Stimulated activated CD8-positive, alpha-beta memory T cell treated with anti-CD3 and anti-CD28 coated beads, Interleukin-4, amount 100 ng/mL, for 1 hour (primary cell): Measurements from ENCODE around the gene DLG2.
"Not testable (repeated sequence)": the region's sequence is repeated elsewhere in the genome, so short reads cannot be mapped to it uniquely, and the experiment has no call there.

Experiments used
- DNase-seq, 2 donors: peaks; one replicate each; pipeline ENCODE4 v3.0.0-alpha.2; 2020; ENCODE audit warnings: low read depth in 2 of 2, low spot score in 1 of 2

The DLG2 gene

DNA sequence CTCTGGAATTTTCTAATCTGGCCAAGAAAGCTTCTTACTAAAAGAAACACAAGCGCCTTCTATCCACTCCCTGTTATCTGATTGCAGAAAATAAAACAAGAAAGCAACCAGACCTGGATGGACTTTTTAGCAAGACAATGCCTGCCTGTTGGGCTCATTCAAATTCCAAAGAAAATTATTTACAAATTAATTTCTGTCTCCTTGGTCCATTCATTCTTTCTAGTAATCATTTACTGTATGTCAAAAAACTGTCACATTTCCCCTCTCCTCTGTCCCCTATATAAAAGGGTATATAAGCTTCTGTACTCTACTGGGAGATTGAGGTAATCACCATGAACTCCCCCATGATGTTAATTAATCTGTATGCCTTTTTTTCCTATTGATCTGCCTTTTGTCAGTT is 279.9 kb downstream of the DLG2 start:
- DNase-seq: no peak

- DNase-seq: no peak
These were observed 280.7 kb downstream of the DLG2 start for GRCh38 chr11:85346484-85346883.

DNA sequence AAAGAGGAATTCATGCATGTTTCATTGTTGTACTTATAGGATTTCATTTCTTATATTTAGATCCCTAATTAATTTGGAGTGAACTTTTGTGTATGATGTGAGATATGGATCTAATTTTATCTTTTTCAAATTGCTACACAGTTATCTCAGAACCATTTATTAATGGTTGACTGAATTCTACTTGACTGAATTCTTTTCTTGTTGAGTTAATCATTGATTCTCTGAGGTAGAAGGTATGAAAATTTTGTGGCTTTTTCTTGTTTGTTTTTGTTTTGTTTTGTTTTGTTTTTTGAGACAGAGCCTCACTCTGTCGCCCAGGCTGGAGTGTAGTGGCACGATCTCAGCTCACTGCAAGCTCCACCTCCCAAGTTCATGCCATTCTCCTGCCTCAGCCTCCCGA is 286.3 kb downstream of the DLG2 start:
- DNase-seq: not testable (repeated sequence)

DNA sequence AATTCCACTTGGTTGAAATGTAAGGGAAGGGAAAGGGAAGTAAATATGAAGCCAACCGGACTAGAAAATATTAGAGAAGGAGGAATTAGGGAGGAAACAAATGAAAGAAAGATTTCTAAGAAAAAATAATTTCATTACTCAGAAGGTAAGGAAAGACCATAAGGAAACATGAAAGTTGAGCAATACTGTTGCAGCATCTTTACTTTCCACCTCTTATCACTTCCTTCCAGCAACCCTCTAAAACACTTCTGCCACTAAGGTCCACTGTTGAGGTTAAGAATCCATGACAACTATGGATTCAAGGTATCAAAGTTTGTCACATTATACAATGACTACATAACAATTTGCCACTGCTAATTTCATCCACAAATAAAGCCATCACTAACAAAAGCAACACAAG is 308.6 kb downstream of the DLG2 start:
- no peak for DNase-seq

DNA sequence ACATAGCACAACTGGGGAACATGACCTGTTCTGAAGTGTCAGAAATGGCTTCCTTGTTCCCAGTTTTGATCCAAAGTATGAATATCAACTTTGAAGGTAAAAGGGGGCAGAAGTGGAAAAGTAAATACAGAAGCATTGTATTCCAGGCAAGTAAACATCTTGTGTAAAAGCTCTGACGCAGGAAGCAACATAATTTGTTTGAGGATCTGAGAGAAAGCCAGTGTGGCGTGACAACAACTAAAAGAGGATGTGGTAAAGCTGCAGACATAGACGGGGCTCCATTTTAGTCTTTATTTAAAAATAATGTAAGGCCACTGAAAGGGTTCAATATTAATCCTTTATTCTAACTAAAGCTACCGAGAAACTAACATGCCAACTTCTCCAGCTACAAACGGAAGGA is 310.2 kb downstream of the DLG2 start:
- no peak for DNase-seq

GRCh38 chr11:85313741-85314140 is 313.4 kb downstream of the DLG2 start:
- no peak for DNase-seq

GRCh38 chr11:85310479-85310878 is 316.7 kb downstream of the DLG2 start:
- no peak for DNase-seq

GRCh38 chr11:85307366-85307765 is 319.8 kb downstream of the DLG2 start:
- no peak for DNase-seq

DNA sequence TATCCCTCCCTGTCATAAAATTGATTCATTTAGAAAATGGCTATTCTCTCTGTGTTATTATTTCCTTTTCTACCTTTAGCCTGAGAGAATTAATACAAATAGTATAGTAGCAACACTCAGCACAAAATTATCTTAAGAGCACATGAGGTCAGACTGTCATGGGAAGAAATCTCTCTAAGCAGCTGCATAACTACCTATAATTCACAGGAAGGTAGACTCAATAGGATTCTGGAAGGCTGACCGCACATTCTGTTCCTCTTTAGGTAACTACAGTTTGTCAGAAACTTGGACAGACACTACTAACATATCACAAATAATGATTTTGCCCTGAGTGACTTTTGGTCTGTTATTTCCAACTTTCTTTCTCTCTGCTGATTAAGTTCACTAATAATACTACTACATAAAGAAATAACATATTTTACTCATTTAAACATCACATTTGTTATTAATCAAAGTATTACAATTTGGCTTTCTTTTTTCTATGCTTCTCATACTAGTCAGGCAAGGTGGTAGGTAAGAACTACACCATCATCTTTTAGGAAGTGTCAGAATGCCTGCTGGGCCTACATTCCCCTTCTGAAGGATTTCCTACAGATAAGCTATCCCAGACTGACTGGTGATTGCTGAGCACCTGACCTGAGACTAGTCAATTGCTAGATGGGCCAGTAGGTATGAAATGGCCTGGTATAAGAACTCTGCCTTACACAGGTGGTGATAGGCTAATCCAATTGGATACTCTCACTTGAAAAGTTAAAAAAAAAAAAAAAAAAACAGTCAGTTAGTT is 325.1 kb downstream of the DLG2 start:
- DNase-seq: no peak

GRCh38 chr11:85299258-85299942 is 327.7 kb downstream of the DLG2 start:
- no peak for DNase-seq

DNA sequence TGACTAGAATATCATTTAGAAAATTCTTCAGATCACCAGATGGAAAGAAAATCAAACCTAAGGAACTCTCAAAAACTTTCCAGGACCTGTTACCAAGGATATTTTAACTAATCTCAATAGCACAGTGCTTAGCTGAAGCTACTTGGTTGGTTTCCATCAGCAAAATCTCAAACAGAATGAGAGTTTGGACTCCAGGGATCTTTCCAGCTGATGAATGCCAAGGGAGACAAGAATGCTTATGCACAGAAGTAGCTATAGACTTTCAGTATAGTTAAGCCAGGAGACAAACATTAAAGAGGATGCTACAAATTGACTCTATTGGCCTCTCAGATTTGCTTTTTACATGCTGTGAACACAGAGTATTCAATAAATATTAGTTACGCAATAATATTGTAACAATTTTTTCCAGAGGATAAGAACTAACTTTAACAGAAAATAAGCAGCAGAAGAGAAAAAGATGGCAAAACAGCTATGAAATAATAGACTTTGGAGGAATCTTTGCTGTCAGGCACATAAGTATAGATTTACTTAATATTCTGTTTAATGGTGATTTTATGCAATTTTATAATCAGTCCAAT is 331.4 kb downstream of the DLG2 start:
- no peak for DNase-seq

- DNase-seq: no peak
These were observed 345.6 kb downstream of the DLG2 start for GRCh38 chr11:85281550-85281949.

- no peak for DNase-seq
These were observed 347.9 kb downstream of the DLG2 start for GRCh38 chr11:85279267-85279666.

- no peak for DNase-seq
These were observed 349.5 kb downstream of the DLG2 start for GRCh38 chr11:85277693-85278092.

DNA sequence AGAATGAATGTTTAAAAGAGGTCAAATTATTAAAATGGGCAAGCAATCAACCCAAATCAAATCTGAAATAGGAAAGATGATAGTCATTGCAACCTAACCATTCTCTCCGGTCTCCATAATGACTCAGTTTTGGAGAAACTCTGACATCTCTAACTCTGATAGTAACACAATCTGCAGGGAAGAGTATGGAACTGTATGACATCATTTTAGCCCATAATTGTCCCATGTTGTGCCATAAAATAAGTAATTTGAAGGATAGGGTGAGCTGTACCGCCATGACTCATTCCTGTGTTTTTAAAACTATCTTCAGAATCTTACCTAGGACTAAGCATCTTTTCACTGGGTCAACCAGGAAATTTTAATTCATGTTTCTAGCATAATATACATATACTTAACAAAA is 350.8 kb downstream of the DLG2 start:
- no peak for DNase-seq

- not testable (repeated sequence) for DNase-seq
These were observed 356.8 kb downstream of the DLG2 start for GRCh38 chr11:85270315-85270714.

DNA sequence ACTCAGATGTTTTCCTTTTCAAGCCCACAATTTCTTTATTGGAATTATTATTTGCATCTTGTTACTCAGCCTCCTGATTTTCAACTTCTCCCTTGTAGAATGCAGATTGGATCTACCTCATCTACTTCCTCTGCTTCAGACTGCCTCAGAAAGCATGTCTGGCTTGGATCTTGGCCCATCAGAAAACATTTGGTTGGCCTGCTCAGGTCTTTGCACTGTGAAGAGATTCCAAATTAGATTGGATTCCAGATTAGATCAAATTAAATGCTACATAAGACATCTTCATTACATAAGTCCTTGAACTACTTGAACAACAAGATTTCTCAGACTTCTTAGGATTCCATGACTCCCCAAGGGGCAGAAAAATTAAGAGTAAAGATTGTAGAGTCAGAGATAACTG is 358.0 kb downstream of the DLG2 start:
- DNase-seq: no peak

- DNase-seq: no peak
These were observed 360.5 kb downstream of the DLG2 start for GRCh38 chr11:85266646-85267045.

GRCh38 chr11:85263328-85263727 is 363.8 kb downstream of the DLG2 start:
- no peak for DNase-seq

- DNase-seq: no peak
These were observed 369.3 kb downstream of the DLG2 start for GRCh38 chr11:85257837-85258236.

- DNase-seq: no peak
These were observed 370.7 kb downstream of the DLG2 start for GRCh38 chr11:85256433-85256832.

DNA sequence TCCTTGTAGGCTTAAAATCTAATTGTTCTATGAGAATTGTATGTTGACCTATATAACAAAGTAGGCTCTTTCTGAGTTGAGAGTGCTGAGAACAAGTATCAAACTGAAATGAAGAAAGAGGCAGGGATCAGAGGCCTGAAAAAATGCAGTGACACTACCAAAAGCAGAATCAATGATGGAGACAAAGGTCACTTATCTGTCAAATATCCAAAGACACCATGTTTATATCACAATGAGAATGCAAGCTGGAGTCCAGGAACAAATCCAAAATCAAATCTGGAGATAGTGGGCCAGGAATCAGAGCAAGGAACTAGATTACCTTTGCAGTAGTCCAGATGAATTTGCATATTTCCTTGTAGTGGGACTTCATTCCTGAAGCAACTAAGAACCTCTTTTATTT is 377.7 kb downstream of the DLG2 start:
- DNase-seq: no peak
